NCI-H345 treated with DMSO at 0.1 percent for 48 hours (cell line): Measurements from ENCODE around the gene PPP1R26.
"Not testable (repeated sequence)": the region's sequence is repeated elsewhere in the genome, so short reads cannot be mapped to it uniquely, and the experiment has no call there.

Source experiments
- DNase-seq: peaks from one replicate; lab custom pipeline; 2025; ENCODE audit not compliant: unreplicated experiment; lab: John Stamatoyannopoulos, UW

PPP1R26 gene

DNA sequence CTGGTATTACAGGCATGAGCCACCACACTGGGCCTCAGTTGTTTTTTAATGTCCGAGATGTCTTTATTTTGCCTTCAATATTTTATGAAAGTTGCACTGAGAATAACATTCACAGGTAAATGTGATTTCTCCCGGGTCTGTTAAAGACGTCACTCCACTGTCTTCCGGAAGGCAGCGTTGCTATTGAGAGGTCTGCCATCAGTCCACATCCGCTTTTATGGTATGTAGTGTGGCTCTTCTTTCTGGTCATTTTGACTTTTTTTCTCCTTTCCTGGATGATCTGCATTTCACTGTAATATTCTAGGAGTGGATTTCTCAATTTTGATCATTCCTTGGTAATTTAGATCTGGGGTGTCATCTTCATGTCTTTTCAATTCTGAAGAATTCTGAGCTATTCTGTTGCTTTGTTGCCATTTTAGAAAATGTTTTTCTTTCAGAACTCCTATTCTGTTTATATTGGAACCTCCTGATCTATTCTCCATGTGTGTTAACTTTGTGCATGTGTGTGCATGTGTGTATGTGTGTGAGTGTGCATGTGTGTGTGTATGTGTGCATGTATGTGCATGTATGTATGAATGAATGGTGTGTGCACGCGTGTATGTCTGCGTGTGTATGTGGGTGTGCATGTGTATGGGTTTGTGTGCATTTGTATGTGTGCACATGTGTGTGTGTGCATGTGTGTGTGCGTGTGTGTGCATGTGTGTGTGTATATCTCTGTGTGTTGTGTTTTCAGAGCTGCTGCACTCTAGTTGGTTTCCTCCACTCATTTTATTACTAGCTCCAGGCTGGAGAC is 39.8 kb downstream of the PPP1R26 start:
- DNase-seq: no peak

DNA sequence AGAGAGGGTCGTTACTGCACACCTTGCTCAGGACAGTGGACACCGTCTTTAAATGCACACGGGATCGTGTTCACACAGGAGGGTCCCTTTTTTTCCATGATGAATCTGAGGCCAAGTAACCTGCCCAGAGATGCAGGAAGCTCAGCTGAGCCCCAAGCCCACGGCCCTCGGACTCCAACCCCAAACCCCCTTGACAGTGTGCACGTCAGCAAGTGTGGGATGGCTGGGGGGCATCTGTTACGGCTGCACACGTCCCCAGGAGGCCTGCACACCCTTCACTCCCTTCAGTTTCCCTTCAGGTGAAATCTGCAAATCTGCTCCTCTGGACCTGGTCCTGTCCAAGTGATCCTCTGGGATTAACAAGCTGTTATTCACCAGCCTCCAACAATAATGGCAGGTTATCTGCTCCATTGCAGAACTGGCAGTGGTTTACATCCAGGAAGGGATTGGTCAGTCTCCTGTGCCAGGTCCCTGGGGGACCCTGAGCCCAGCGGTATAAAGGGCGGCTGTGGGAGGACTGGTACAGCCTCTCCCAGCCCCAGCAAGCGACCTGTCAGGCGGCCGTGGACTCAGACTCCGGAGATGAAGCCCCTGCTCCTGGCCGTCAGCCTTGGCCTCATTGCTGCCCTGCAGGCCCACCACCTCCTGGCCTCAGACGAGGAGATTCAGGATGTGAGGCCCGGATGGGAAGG is 41.5 kb downstream of the PPP1R26 start, which contains the start of gene LCN1:
LCN1 (plus strand) TSS at position 525 of the 692 bp plus-strand sequence; CDS start at position 583, 58 bp downstream.
- no peak for DNase-seq

DNA sequence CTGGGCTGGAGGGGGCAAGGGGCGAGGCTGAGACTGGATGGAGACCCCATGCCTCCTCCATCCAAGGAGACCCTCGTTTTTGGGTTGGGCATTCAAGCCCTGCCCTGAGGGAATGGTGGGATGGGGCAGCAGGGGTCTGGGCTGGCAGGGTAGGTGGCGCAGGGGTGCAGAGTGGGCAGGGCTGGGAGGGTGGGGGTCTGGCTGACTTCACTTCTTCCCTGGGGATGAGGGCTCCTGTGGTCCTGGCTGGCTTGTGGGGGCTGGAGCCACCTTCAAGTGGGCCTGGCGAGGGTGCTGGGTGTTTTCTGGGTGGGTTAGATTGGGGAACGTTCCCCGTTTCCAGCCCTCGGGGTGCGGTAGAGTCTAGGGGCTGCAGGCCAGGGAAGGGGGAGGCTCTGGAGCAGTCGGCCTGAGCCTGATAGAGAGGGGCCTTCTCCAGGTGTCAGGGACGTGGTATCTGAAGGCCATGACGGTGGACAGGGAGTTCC is 42.1 kb downstream of the PPP1R26 start:
- DNase-seq: no peak

DNA sequence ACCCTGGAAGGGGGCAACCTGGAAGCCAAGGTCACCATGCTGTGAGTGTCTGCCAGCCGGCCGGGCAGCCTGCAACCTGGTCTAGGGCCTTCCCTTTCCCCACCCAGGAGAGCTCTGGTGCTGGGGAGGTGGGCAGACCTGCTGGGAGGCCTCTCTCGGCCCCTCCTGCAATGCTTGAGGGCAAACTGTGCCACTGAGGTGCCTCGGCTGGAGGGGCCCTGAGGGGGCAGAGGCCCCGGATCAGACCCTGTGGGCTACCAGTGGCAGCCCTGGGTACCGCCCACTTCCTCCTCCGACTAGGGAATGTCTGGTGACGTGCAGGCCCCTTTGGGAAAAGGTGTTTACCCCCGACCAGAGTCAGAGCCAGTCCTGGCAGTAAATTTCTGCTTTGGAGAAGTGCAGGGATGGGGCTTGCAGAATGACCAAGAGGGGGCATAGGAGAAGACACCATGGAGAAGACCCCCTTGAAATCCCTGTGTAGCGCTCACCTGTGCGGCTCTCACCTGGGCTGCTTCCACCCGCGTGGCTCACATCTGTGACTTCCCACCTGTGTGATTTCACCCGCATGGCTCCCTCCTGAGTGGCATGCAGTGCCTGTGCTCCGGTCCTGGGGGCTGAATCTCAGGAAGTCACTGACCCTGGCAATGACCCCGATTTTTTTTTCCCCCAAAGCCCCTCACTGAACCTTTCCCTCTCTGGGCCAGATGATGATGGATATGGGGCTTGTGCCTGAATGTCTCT is 42.7 kb downstream of the PPP1R26 start:
- no peak for DNase-seq

DNA sequence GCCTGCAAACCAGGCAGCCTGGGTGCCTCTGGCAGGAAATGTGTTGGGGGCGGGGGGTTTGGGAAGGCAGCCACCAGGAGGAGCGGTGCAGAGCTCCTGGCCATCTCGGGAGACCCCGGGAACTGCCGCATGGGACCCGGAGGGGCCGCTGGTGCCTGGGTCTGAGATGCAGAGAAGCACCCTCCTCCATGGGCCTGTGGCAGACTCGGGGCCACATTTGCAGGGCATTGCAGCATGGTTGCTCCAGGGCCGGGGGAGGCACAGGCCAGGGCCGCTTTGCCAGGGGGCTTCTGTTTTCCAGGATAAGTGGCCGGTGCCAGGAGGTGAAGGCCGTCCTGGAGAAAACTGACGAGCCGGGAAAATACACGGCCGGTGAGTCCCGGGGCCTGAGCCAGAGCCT is 43.3 kb downstream of the PPP1R26 start:
- no peak for DNase-seq

DNA sequence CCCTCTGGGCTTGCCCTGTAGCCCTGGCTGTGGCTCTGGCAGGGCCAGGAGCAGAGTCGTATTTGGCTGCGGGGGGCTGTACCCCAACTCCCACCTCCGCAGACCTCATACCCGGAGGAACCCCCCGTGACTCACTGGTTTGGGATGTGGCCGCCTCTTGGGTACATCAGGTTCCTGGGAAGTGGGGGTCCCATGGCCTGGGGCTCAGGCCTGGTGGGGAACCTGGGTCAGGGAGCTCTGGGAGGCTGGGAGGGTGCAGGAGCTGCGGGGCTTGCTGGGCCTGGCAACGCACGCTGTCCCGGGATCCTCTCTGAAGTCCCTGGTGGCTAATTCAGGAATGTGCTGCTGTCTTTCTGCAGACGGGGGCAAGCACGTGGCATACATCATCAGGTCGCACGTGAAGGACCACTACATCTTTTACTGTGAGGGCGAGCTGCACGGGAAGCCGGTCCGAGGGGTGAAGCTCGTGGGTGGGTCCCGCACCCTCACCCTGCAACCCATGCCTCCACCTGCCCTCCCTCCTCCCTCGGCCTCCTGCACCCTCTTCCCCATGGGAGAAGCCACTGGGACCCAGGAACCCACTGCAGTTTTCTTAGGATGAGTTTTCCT is 44.0 kb downstream of the PPP1R26 start:
- DNase-seq: no peak

DNA sequence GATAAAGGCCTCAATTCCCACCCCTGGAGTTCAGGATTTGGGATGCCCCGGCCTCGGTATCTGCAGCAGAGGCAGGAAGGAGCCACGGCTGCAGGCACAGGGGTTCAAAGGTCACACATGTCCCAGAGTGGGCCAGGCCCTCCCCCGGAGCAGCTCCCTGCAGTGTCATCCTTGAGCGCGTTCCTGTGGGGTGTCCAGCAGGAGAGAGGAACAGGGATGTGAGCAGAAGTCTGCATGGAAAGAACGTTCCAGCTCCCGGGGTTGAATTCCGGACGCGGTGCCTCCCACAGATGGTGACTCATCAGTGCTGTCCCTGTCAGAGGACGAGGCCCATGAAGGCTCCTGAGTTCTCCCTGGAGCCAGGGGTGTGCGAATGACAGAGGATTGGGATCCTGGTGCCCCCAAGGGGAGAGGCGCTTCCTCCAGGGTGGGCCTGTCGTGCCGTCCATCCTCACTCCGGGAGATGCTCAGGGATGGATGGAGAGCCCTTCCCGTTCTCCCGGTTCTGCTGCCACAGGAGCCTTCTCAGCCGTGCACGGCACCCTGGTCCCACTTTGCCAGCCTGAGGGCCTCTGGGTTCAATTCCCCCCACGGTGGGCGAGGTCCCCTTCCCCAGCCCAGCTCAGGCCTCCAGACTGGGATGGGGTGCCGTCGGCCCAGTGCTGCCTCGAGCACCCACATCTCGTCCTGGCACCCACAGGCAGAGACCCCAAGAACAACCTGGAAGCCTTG is 44.7 kb downstream of the PPP1R26 start:
- no peak for DNase-seq

DNA sequence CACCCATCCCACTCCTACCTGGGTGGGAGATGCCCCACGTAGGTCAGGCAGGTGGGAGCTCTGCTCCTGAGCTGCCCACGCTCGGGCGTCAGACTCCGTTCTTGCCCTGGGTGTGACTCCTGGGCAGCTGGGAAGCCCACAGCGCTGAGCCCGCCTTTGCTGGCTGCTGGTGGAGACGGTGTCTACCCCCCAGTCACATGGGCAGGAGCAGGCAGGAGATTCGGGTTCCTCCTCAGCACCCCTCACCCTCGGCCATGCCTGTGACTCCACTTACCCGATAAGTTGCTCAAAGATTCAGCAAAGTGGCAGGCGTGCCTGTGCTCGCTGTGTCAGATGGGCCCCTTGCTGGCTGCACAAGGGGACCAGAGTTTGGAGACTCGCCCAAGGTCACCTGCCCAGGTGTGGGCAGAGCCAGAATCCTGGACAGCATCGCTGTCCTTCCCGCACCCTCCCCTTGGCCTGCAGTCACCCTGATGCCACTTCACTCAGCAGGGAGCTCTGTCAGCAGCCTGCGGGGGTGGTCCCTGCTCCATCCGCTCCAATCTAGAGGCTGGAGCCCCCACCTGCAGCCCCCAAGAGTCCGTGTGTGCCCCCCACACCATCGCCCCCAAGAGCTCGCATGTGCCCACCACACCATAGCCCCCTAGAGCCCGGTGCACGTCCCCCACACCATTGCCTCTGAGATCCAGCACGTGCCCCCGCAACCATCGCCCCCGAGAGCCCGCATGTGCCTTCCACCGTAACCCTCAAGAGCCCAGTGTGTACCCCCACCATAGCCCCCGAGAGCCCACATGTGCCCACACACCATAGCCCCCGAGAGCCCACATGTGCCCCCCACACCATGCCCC is 45.9 kb downstream of the PPP1R26 start:
- no peak for DNase-seq

DNA sequence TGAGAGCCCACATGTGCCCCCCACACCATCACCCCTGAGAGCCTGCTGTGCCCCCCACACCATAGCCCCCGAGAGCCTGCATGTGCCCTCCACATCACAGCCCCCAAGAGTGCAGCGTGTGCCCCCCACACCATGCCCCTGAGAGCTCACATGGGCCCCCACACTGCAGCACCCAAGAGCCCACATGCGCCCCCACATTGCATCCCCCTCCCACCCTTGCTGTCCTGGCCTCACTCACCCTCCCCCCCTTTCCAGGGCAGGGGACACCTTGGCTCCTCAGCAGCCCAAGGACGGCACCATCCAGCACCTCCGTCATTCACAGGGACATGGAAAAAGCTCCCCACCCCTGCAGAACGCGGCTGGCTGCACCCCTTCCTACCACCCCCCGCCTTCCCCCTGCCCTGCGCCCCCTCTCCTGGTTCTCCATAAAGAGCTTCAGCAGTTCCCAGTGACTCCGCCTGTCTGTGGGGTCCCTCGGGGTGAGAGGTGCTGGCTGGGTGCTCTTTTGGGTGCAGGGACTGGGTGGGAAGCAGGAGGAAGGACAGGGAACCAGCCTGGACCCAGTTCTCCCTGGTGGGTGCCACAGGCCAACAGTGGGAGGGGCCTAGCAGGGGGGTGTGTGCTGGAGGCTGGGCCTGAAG is 46.6 kb downstream of the PPP1R26 start:
- no peak for DNase-seq

DNA sequence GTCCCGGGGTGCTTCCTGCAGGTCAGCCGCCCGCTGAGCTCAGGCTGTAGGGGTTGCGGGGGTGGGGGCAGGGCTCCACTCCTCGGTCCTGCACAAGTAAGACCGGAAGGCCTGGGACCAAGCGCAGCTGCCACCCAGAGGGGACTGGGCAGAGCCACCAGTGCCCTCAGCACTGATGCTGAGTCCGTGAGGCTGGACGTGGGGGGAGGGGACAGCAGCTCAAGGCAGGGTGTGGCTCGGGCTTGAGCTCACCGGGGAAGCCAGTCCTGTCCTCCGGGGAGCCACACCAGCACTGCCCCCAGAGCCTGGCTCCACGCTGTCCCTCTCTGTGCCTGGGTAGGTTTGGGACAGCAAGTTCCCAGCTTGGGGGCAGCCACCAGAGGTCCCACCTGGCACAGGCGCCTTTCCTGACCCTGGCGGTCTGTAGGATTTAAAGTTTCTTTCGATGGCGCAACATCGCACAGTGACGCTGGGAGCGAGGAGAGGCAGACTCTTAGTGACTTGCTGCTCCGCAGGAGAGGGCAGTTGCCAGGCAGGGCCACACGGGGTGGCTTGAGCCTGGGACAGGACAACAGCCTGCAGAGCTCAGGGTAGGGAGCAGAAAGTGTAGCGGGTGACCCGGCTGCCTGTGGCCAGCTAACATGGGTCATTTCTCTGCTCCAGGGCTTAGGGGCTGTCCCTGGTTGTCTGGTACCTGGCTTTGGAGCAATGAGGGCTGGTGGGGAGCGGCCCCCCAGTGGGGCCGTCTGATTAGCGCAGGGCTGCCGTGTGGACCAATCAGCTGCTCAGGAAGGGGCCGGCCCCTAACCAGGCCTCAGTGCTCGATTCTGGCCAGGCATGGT is 47.4 kb downstream of the PPP1R26 start:
- DNase-seq: no peak

DNA sequence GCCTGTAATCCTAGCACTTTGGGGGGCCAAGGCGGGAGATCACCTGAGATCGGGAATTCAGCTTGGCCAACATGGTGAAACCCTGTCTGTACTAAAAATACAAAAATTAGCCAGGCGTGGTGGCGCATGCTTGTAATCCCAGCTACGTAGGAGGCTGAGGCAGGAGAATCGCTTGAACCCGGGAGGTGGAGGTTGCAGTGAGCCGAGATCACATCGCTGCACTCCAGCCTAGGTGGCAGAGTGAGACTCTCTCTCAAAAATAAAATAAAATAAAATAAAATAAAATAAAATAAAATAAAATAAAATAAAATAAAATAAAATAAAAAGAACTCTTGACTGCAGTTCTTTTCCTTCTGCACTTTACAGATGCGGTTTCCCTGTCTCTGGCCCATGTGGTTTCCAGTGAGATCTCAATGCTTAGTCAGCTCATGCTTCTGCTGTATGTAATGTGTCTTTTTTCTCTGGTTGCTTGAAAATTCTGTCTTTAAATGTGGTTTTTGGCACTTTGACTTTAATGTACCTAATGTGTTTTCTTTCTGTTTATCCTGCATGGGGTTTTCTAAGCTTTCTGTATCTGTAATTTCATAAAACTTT is 49.4 kb downstream of the PPP1R26 start:
- not testable (repeated sequence) for DNase-seq

DNA sequence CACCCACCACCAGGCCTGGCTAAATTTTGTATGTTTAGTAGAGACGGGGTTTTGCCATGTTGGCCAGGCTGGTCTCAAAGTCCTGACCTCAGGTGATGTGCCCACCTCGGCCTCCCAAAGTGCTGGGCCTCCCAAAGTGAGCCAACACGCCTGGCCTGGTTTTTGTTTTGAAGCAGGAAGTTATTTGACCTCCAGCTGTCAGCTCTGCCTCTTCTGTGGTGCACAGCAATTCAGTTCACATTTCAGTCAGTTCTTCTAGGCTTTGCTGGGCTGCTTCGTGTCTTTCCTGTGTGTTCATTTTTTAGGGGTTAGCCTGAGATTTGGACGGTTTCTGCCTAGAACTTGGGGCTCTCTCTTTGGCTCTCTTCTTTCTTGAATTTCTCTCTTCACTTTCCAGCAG is 50.6 kb downstream of the PPP1R26 start:
- no peak for DNase-seq

DNA sequence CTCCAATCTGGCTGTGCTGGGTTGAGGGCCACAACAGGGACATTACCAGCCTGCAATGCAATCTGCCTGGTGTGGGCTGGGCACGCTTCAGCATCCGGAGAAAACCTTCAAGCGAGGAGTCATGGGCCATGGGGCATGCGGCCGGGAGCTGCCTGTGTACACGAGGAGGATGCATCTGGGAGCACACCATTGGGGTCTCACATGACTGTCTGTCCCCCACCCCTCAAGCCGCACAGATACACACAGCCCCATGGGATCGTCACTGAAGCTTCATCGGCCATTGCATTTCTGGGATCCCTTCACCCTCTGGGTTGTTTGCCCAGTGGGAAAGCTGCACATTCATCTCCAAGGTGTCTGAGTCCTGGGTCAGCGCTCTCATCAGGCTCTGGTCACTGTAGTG is 51.5 kb downstream of the PPP1R26 start:
- DNase-seq: no peak

DNA sequence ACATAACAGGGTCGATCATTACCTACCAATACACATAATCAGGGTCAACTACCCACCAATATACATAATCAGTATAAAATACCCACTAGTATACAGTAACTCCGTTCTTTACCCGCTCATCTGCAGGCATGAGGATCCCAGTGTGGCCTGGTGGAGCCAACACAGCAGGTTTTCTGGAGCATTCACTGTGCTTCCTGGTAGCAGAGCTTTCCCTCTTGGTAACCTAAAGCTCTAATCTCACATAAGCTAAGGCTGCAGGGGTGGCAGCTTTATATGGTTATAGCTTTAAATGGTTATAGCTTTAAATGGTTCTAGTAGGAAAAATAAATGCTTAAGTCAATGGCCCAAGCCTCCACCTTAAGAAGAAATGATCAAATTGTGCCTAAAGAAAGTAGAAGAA is 53.5 kb downstream of the PPP1R26 start:
- no peak for DNase-seq

DNA sequence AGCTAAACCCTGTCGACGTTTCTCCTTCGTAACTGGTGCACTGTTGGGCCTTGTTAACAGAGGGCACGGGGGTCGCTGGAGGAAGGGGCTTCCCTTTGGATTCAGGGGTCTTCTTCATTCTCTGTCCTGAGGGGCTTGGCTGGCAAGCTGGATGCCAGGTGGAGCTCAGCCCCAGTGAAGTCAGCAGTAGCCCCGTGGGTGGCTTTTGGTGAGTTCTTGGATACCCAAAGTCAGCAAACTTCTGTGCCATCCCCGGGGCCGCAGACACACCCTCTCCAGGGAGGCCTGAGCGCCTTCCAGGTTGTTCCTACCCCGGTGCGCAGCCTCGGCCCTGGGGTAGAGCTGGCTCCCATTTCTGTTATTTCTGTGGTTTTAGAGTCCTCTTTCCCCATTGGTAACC is 54.1 kb downstream of the PPP1R26 start:
- no peak for DNase-seq

DNA sequence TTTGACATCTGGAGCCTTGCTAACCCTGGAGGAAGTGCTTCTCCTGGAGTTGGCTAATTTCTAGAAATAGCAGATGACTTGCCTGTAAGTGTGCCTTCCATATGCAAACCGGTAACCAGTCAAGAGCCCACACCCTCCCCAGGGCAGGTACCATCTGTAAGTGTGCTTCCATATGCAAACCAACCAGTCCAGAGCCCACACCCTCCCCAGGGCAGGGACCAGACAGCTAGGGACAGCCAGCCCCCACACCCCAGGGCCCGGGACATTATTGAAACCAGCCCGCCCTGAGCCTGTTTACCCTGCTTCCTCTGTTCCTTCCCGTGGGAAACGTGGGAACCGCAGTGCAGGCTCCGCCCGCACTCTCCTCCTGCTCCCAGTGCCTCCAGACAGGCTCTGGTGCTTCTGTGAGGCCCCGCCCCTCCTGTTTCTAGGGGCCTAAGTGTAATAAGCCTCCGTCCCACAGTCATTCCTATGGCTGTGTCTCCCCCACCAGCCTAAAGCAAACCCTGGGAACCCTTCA is 54.7 kb downstream of the PPP1R26 start:
- DNase-seq: not testable (repeated sequence)

DNA sequence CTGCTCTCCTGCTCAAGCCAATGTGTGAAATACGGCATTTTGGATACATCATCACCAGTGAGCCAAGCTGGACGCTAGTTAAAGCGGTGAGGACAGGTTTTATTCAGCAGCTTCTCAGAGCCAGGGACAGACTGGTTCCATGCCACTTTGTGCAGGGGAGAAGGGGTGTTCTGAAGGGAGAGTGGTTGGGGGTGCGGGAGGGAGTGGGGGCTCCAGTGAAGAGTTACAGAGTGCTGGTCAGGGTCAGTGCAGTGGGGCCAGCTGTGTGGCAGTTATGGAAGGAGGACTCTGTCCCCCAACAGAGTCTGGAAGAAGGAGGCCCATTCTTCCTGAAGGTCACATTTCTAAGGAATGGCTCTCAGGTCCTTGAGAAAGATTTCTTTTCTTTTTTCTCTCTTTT is 55.2 kb downstream of the PPP1R26 start:
- not testable (repeated sequence) for DNase-seq

DNA sequence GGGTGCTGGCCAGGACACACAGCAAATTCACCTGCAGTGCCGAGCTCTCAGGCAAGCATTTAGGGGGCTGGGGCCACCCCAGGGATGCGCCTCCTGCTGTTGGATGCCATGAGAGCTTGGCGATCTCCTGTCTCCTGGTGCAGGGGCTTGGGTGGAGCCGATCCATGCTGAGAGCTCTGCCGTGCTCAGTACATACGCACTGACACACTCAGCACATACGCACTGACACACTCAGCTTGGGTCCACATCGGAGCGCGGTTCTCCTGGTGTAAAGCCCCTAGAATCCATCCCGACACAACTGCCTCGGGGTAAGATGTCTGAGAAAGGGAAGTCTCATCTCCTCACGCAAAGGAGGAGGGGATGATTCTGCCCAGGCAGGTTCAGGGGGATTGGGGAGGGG is 56.0 kb downstream of the PPP1R26 start:
- DNase-seq: not testable (repeated sequence)
